NCI-H2196 treated with DMSO at 0.1 percent for 48 hours (cell line): ENCODE data around the gene CDC23.
A peak's percentile ranks its signal among the peaks of the same experiment; 100 is the strongest.
"Not testable (repeated sequence)": the region's sequence is repeated elsewhere in the genome, so short reads cannot be mapped to it uniquely, and the experiment has no call there.

Experiments used
- DNase-seq: peaks from one replicate; lab custom pipeline; 2025; ENCODE audit not compliant: unreplicated experiment; lab: John Stamatoyannopoulos, UW

Gene CDC23

DNA sequence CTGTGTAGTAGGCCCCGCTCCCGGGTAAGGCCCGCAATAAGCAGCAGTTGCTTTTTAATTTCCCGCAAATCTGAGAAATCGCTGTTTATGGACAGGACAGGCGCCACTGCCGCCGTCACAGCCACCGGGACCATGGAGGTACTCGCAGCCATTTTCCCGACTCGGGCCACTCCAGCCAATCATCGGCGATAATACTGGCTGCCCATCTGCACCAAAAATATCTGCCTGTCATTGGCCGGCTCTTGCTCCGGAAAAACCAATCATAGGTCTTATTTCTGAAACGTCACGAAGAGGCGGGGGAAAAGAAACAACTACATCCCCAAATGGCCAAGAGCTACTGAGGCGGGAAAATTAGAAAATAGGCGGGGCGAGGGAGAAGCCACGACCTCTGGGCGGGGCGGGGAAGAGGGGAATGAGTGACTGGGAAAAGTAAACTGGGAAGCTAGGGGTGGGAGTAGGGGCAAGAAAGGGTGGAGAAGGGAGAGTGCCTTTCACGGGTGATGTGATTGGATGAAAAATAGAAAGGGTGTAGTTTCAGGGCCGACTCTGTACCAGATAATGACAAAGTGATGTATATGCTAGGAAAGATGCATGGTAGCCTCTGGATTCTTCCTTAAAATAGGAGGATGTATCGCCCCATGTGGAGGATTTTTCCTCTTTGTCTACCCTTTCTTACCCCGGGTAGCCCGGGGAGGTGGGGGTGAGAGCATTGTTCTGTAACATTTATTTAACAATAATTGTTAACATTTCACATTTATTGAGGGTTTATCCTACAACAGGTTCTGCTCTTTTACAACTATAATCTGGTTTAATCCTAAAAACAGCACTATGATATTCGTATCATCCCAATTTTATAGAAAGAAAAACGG is at the start of gene CDC23:
Gene CDC23, minus strand, starts transcription at position 163 of the 869 bp plus-strand sequence. Its CDS starts 11 bp downstream, at position 152.
- peak; percentile 94 for DNase-seq

- DNase-seq, result no peak
Measured at GRCh38 chr5:138258704-138259292, 45.7 kb upstream of the CDC23 start.

DNA sequence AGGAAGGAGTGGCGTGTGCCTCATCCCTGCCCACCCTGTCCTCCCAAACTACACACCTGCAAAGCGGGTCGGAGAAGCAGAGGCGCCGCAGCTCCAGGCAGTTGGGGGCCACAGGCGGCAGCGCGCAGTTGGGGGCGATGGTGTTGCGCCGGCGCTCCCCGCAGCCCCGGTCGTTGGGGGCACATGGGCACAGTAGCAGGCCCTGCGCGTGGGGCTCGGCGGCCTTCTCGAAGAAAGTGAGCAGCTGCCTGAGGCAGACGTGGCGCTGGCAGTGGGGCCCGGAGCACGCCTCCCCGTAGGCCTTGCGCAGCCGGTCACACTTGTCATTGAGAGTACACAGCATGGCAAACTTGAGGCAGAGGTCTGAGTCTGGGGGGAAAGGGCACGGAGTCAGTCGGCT is 44.5 kb upstream of the CDC23 start:
- DNase-seq, result no peak

DNA sequence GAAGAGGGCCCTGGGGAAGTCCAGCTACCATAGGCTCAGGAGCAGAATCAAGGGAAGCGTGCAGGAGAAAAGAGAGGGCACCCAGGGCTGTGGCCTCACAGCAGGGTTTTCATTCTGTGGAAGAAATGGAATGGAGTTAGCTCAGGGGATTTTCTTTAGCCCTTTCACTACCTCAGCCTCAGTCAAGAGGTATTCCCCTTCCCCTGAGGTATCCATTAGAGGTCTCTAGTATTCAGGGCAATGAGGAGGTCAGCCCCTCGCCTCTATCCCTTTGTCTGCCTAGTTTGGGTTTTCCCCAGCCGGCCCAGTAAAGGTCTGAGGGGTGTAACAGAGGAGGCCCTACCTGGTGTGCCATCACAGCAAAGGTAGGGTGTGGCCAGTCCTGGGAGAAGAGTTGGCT is 39.8 kb upstream of the CDC23 start:
- no peak for DNase-seq

DNA sequence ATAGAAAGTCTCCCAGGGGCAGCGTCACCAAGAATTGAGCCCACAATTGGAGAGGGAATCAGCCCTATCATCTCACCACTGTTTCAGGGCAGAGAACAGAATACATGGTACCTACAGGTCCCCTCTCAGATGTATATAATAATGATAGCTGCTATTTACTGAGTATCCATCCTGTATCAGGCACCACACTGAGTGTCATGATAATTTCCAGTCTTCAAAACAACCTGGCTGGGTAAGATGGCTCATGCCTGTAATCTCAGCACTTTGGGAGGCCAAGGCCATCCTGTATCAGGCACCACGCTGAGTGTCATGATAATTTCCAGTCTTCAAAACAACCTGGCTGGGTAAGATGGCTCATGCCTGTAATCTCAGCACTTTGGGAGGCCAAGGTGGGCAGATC is 34.7 kb upstream of the CDC23 start:
- not testable (repeated sequence) for DNase-seq

DNA sequence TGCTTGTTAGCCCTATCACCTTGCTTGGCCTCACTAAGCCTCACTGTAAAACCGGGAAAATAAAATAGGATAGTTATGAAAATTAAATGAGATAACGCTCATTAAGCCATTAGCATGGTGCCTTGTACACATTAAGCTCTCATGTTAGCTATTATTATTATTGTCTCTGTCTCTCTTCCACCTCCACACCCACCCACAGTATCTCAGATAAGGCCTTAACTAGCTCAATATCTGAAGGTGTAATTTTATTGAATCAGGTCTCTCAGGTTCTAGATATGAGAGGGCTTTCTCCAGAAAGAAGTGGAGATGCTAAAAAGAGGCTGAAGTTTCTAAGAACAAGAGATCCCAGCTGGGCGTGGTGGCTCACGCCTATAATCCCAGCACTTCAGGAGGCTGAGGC is 33.7 kb upstream of the CDC23 start:
- DNase-seq, result no peak

- DNase-seq, result no peak
Measured at GRCh38 chr5:138246334-138246733, 33.2 kb upstream of the CDC23 start.

DNA sequence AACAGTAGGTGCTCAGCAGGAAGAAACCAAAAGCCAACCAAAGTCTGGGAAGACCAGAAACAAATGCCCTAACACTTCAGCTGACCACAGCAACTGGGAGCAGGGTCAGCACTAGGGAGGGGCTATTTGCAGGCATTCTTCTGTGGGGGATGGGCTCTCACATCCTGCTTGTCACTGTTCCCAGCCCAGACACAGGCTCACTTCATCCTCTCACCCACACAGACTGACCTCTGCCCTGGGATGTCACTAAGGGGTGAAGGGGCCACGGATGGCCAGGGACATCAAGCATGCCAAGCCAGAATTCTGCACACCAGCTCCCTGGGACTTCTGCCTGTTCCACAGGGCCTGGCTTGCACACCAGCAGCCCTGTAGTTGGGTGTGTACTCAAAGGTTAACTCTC is 32.6 kb upstream of the CDC23 start:
- DNase-seq, result no peak

GRCh38 chr5:138243794-138244193 is 30.7 kb upstream of the CDC23 start:
- DNase-seq, result no peak

DNA sequence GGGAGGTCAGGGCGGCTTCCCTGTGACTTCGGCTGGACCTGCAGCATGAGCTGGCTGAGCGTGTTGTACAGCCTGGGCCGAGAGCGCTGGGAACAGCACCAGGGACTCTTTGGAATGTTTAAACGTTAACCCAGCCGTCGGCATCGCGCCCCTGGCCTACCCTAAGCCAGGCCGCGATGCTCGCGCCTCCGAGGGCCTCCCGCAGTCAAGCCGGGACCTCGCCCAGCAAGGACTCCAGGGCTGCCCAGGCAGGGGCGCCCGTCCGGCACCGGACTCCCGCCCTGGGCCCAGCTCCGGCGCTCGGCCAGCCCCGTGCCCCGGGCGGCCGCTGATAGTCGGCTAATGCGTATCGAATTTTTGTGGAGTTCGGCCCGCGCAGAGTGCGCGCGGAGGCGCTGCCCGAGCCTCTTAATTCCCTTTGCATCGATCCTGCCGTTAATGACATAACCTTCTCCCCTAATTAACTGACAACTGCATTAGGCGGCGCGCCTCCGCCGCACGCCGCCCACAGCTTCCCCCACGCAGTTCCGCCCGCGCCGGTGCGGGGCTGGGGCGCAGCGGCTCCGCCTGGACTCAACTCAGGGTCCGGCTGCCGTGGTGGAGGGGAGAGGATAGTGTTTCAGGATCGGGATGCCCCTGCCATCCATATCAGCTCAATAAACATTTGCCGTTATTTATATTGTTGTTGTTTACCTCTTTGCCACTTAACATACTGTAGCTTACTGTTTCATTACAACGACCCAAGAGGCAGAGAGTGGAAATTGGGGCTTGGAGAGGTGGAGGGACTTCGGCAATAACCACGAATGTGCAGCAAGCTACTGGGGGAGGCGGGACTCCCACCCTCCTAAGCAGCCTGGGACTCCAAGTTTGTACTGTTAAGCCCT is 28.8 kb upstream of the CDC23 start:
- DNase-seq, result no peak

DNA sequence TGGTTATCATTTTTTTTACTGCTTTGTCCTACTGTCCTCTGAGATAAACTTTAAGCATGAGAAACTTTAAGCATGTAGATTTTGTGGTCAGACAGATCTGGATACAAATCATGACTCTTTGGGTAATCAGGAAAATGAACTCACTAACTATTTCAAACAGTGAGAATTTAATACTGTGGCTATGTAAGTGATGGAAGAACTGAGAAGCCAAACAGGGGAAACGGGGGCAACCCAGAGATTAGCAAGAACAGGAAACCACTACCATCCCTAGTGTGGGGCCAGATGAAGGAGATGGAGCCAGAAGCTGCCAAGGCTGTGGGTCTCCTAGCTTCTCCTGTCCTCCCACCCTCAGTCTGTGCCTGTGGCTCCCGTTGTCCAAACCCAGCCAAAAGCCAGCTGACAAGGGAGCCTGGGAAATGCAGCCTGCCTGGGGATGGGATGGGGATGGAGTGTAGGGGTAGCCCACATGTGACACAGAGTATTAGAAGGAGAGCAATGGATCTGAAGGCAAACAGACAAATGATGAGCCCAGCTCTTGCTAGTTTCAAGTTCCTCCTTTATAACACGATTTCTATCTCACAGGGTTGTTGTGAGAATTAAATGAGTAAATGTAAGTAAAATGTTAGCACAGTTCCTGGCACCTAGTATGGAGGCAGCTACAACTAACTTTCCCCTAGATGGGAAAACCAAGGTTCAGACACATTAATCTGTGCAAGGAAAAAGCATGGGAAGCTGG is 27.7 kb upstream of the CDC23 start:
- DNase-seq, result no peak

GRCh38 chr5:138238034-138238433 is 24.9 kb upstream of the CDC23 start:
- no peak for DNase-seq

DNA sequence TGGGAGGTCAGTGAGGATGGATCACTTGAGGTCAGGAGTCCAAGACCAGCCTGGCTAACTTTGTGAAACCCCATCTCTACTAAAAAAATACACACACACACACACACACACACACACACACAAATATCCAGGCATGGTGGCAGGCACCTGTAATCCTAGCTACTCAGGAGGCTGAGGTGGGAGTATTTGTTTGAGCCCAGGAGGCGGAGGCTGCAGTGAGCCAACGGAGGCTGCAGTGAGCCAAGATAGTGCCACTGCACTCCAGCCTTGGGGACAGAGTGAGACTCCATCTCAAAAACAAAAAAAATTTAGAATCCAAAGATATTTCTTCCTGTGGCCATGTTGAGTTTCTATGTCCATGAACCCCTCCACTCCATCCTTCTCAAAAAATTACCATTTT is 21.5 kb upstream of the CDC23 start:
- DNase-seq, result no peak

GRCh38 chr5:138233280-138233679 is 20.2 kb upstream of the CDC23 start:
- no peak for DNase-seq

GRCh38 chr5:138230981-138231589 is 18.0 kb upstream of the CDC23 start:
- DNase-seq, result no peak

DNA sequence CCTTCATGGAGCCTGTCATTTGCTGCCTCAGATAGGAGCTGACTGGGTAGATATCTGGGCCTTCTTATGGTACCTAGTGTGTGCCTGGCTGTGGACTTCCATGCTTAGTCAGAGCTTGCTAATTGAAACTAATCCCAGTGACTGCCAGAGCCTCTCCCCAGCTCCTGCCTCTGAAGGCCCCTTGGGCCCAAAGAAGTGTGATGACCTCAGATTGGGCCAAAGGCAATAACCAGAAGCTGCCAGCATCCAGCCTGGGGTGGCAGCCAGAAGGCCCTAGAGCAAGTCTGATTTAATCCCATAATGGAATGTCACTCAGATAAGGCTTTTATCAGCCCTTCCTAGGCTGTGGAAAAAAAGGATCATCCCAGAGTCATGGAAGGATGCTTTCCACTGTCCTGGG is 17.1 kb upstream of the CDC23 start:
- DNase-seq, result no peak

DNA sequence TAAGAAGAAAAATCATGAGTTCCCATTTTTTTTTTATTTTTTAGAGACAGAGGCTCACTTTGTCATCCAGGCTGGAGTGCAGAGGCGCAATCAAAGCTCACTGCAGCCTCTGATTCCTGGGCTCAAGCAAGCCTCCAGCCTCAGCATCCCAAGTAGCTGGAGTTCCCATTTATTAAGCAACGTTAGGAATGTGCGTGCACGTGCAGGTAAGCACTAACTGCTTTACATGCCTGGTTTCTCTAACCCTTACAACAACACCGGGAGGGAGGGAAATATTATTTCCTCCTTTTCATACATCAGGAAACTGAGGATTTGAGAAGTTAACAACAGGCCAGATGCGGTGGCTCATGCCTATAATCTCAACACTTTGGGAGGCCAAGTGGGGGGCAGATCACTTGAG is 16.3 kb upstream of the CDC23 start:
- DNase-seq, result no peak

DNA sequence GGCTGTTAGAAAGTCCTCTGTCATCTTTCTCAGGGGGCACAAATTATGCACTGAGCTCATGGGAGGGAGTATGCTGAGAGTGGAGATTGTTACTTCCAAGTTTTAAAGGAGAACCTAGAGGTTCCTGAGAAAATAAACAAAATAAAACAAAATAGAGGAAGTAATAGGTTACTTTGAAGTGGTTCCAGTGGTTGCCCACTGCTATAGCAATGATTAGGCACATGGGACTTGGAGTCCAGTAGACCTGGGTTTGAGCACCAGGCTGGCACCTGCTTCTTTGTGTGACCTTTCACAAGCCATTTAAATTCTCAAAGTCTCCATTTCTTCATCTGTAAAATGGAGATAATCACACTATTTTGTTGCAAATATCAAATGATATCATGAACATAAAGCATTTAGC is 13.8 kb upstream of the CDC23 start:
- DNase-seq, result no peak

DNA sequence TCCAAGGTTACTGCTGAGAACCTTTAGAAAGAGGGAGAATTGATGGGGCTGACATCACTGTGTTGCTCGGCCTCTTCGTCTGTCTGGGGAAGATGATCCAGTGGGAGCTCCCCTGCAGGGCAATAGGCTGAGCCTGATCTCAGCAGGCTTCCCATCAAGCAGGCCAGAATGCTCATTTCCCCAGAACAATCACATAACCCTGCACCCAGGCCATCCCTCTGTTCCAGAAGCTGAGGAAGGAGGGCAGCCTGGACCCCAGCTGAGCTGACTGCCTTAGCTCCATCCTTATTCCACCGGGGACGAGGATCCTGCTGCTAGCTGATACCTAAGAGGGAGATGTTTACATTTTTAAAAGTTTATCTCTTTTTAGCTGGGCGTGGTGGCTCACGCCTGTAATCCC is 11.6 kb upstream of the CDC23 start:
- no peak for DNase-seq

- DNase-seq, result no peak
Measured at GRCh38 chr5:138223532-138223931, 10.4 kb upstream of the CDC23 start.

DNA sequence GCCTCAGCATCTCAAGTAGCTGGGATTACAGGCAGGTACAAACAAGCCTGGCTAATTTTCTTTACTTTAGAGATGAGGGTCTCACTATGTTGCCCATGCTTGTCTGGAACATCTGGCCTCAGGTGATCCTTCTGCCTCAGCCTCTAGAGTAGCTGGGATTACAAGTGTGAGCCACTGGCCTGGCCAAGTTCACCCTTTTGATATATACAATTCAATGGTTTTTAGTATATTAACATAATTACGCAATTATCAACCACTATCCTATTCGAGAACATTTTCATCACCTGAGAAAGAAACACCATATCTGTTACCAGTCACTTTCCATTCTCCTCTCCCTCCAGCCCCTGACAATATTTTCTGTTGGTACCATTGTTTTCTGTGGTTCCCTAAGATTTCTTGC is 3.7 kb upstream of the CDC23 start:
- DNase-seq, result no peak
